Panc1 (cell line): ENCODE data around the gene EYS. TPM values are rescaled to one million over a fixed set of nuclear protein-coding genes. Genes with fewer than 3 reads are reported as not detected.

Source experiments
- ATAC-seq: fragments of 200-7000 bp; cut with Tn5 transposase; 2 replicates; pipeline ENCODE4 v1.9.1; 2020; ENCODE audit warnings: mild to moderate bottlenecking, moderate library complexity
- BruUV-seq: library from RNA; stranded (reverse); fragments of 400-500 nt; replicated peaks from 2 replicates; lab custom pipeline; 2021; lab: Mats Ljungman, UMichigan
- CTCF ChIA-PET: fragments of 300-600 bp; sonication (Branson Sonifier 250); formaldehyde crosslinking; loops from one replicate; lab custom pipeline; 2022; ENCODE audit warnings: antibody characterized with exemption; lab: Charles Lee
- POLR2A ChIA-PET: fragments of 300-600 bp; sonication (Branson Sonifier 250); formaldehyde crosslinking; loops from one replicate; lab custom pipeline; 2022; ENCODE audit warnings: antibody characterized with exemption; lab: Charles Lee
- DNase-seq: peaks from one replicate; pipeline ENCODE4 v3.0.0-alpha.2; 2010; ENCODE audit warnings: low read depth, low spot score
- H3K27ac ChIP-seq: 2 replicates; pipeline ENCODE4 v1.5.1; 2011; ENCODE audit warnings: mild to moderate bottlenecking, low read length, inconsistent platforms
- H3K27me3 ChIP-seq: fragments of 200-500 bp; sonication (Bioruptor generic); 2 replicates; pipeline ENCODE4 v1.6.0; 2014; ENCODE audit warnings: low read length, inconsistent platforms; ENCODE audit not compliant: control insufficient read depth, insufficient read depth
- H3K36me3 ChIP-seq: fragments of 200-500 bp; sonication (Bioruptor generic); 2 replicates; pipeline ENCODE4 v1.5.1; 2014; ENCODE audit warnings: inconsistent platforms, mild to moderate bottlenecking, low read length, moderate library complexity; ENCODE audit not compliant: control insufficient read depth, insufficient read depth
- H3K4me1 ChIP-seq: 2 replicates; pipeline ENCODE4 v1.5.1; 2011; ENCODE audit warnings: inconsistent platforms, mild to moderate bottlenecking, low read length, moderate library complexity; ENCODE audit not compliant: control insufficient read depth, insufficient read depth
- H3K4me3 ChIP-seq, 2 experiments: 2 replicates each; pipeline ENCODE4 v1.5.1; 2011 to 2012; ENCODE audit warnings: low read depth in 2 of 2, low read length in 2 of 2, mild to moderate bottlenecking in 2 of 2, inconsistent platforms in 1 of 2, moderate library complexity in 1 of 2
- H3K9me3 ChIP-seq: fragments of 200-500 bp; sonication (Bioruptor generic); 2 replicates; pipeline ENCODE4 v1.5.1; 2014; ENCODE audit warnings: low read depth, mild to moderate bottlenecking, inconsistent platforms, low read length, moderate library complexity; ENCODE audit not compliant: control insufficient read depth, insufficient read depth
- POLR2AphosphoS5 ChIP-seq: IDR thresholded peaks from 2 replicates; pipeline ENCODE4 v1.6.1; 2012; ENCODE audit warnings: mild to moderate bottlenecking, low read depth, low read length, moderate library complexity
- SIN3A ChIP-seq: IDR thresholded peaks from 2 replicates; pipeline ENCODE4 v1.6.1; 2012; ENCODE audit warnings: low read depth, mild to moderate bottlenecking, low read length, moderate library complexity, borderline replicate concordance; ENCODE audit not compliant: insufficient read depth
- TCF7L2 ChIP-seq: IDR thresholded peaks from 2 replicates; pipeline ENCODE4 v1.6.1; 2011; ENCODE audit warnings: mild to moderate bottlenecking, low read depth, low read length, inconsistent platforms
- in situ Hi-C: cut with HindIII; loops from 2 replicates; pipeline ENCODE4 v1.10.0; 2016; ENCODE audit warnings: low sequenced_read_pairs, low pct_unique_long_range_greater_than_20kb
- intact Hi-C: fragments of 100-400 bp; cut with micrococcal nuclease; formaldehyde crosslinking; loops from one replicate; pipeline ENCODE4 v1.10.0; 2022; ENCODE audit not compliant: unreplicated experiment
- total RNA-seq: library from RNA; stranded (reverse); gene quantifications from one replicate; pipeline ENCODE4 v1.2.1, GENCODE V29; 2021; ENCODE audit not compliant: unreplicated experiment
- TF ChIP-seq, protein P1 (sequence below), 2 experiments: IDR thresholded peaks; 2 replicates each; pipeline ENCODE4 v1.6.1; 2011 to 2012; ENCODE audit warnings: low read depth in 2 of 2, control low read depth in 1 of 2, low read length in 1 of 2, mild to moderate bottlenecking in 1 of 2, moderate library complexity in 1 of 2; ENCODE audit not compliant: insufficient read depth in 1 of 2
- TF ChIP-seq, protein P2 (sequence below): fragments of 450-650 bp; IDR thresholded peaks from 2 replicates; pipeline ENCODE4 v1.5.1; 2017; ENCODE audit warnings: mild to moderate bottlenecking

EYS gene
- total RNA-seq, 1 experiment from 2014 or later = not detected

DNA sequence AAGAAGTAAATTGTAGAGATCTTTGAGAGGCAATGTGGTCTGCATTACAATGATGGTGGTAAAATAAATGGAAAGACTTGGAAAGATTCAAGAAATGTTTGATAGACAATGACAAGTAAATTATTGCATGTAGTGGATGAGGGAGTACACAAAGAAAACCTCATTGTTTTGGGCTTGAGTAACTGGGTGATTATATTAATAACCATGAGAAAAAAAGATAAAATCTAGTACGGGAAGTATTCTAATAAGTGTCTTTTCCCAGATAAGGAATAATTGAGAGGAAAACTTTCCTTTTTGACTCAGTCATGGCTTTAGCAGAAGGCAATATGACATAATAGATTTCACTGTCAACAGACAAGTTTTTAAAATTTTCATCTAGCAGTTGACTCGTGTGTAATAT is 993.0 kb downstream of the EYS start:
- ATAC-seq = no peak
- DNase-seq = no peak
- Histone ChIP-seq H3K27ac (no peak overlapping the region), H3K4me1 (no peaks in the 10 kb centered on the region), H3K4me3 (no peak overlapping the region), H3K27me3 (no peaks in the 10 kb centered on the region), H3K36me3 (no peaks in the 10 kb centered on the region), H3K9me3 (no peaks in the 10 kb centered on the region)
- in situ Hi-C loops = no loop called here
- intact Hi-C loops = no loop called here
- ChIA-PET CTCF (no interaction called here), POLR2A (no interaction called here)
- no TSS peak for BruUV-seq
- TF ChIP-seq SIN3A = no peak
- TF ChIP-seq TCF7L2 = no peak
- TF ChIP-seq, protein P1, sequence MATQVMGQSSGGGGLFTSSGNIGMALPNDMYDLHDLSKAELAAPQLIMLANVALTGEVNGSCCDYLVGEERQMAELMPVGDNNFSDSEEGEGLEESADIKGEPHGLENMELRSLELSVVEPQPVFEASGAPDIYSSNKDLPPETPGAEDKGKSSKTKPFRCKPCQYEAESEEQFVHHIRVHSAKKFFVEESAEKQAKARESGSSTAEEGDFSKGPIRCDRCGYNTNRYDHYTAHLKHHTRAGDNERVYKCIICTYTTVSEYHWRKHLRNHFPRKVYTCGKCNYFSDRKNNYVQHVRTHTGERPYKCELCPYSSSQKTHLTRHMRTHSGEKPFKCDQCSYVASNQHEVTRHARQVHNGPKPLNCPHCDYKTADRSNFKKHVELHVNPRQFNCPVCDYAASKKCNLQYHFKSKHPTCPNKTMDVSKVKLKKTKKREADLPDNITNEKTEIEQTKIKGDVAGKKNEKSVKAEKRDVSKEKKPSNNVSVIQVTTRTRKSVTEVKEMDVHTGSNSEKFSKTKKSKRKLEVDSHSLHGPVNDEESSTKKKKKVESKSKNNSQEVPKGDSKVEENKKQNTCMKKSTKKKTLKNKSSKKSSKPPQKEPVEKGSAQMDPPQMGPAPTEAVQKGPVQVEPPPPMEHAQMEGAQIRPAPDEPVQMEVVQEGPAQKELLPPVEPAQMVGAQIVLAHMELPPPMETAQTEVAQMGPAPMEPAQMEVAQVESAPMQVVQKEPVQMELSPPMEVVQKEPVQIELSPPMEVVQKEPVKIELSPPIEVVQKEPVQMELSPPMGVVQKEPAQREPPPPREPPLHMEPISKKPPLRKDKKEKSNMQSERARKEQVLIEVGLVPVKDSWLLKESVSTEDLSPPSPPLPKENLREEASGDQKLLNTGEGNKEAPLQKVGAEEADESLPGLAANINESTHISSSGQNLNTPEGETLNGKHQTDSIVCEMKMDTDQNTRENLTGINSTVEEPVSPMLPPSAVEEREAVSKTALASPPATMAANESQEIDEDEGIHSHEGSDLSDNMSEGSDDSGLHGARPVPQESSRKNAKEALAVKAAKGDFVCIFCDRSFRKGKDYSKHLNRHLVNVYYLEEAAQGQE (IDR thresholded peaks at IDR 0.05; ENCODE audit: insufficient read depth in 1 of 2, low read depth in 2 of 2, low read length in 1 of 2) = no peak
- TF ChIP-seq, protein P2, sequence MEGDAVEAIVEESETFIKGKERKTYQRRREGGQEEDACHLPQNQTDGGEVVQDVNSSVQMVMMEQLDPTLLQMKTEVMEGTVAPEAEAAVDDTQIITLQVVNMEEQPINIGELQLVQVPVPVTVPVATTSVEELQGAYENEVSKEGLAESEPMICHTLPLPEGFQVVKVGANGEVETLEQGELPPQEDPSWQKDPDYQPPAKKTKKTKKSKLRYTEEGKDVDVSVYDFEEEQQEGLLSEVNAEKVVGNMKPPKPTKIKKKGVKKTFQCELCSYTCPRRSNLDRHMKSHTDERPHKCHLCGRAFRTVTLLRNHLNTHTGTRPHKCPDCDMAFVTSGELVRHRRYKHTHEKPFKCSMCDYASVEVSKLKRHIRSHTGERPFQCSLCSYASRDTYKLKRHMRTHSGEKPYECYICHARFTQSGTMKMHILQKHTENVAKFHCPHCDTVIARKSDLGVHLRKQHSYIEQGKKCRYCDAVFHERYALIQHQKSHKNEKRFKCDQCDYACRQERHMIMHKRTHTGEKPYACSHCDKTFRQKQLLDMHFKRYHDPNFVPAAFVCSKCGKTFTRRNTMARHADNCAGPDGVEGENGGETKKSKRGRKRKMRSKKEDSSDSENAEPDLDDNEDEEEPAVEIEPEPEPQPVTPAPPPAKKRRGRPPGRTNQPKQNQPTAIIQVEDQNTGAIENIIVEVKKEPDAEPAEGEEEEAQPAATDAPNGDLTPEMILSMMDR = no peak
- TF ChIP-seq POLR2AphosphoS5 = no peak

DNA sequence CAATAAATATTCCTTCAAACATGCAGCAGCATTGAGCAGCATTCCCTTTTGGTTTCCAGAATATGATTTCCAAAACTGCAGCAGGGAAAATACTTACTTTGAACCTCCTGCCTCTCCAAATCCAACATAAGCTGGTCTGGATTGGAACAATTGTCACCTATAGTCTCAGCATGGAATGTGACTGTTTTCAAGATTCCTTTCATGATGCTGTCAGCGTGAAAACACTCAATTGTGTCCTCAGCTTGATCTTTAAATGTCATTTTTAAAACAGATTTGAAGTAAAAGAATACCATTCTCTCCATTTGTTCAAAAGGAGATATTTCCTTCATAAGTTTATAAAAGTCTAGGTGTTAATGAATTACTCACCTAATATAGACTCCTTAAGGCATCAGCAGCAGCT is 993.9 kb downstream of the EYS start:
- Histone ChIP-seq H3K27ac (no peak overlapping the region), H3K9me3 (no peaks in the 10 kb centered on the region), H3K27me3 (no peaks in the 10 kb centered on the region), H3K36me3 (no peaks in the 10 kb centered on the region), H3K4me1 (no peaks in the 10 kb centered on the region), H3K4me3 (no peak overlapping the region)
- intact Hi-C loops (no loop called here), in situ Hi-C loops (no loop called here)
- ChIA-PET CTCF (no interaction called here), POLR2A (no interaction called here)
- no TSS peak for BruUV-seq
- no peak for TF ChIP-seq TCF7L2
- TF ChIP-seq POLR2AphosphoS5 = no peak
- TF ChIP-seq SIN3A = no peak
- TF ChIP-seq, protein P1 (IDR thresholded peaks at IDR 0.05; ENCODE audit: insufficient read depth in 1 of 2, low read depth in 2 of 2, low read length in 1 of 2) = no peak
- TF ChIP-seq, protein P2 = no peak
- DNase-seq = no peak
- no peak for ATAC-seq
